Right ventricle myocardium superior (tissue), 1 donor: Measurements from ENCODE around the gene PHTF1. TPM values are rescaled to one million over a fixed set of nuclear protein-coding genes. Genes with fewer than 3 reads are reported as not detected.

Experiments used
- ATAC-seq: fragments of 200-7000 bp; cut with Tn5 transposase; one replicate; pipeline ENCODE4 v1.9.1; 2020; ENCODE audit warnings: mild to moderate bottlenecking; ENCODE audit not compliant: poor library complexity
- DNase-seq: peaks from one replicate; pipeline ENCODE4 v3.0.0-alpha.2; 2020
- intact Hi-C: fragments of 100-400 bp; cut with DNase I; formaldehyde crosslinking; loops from one replicate; pipeline ENCODE4 v1.11.2; 2022
- long read RNA-seq: library from polyadenylated mRNA; unstranded; transcript quantifications from one replicate; pipeline ENCODE4 v2.0.0, GENCODE V29; 2021
- total RNA-seq: library from RNA; stranded (reverse); fragmentation: NEBNext Ultra II Directional; extraction: Animal tissue kit (Norgen Biotek cat#: 25700); gene quantifications from one replicate; pipeline ENCODE4 v1.2.1, GENCODE V29; 2021
- donor health status: DM: no; HTN: yes; CAD: no; lungs with severe emphysema.

The PHTF1 gene
- 6.5 TPM for total RNA-seq
- long read RNA-seq, partial matches to known transcripts: 2 of 18 reads
- long read RNA-seq, other reads (novel, unspliced or antisense): 8 of 18 reads

DNA sequence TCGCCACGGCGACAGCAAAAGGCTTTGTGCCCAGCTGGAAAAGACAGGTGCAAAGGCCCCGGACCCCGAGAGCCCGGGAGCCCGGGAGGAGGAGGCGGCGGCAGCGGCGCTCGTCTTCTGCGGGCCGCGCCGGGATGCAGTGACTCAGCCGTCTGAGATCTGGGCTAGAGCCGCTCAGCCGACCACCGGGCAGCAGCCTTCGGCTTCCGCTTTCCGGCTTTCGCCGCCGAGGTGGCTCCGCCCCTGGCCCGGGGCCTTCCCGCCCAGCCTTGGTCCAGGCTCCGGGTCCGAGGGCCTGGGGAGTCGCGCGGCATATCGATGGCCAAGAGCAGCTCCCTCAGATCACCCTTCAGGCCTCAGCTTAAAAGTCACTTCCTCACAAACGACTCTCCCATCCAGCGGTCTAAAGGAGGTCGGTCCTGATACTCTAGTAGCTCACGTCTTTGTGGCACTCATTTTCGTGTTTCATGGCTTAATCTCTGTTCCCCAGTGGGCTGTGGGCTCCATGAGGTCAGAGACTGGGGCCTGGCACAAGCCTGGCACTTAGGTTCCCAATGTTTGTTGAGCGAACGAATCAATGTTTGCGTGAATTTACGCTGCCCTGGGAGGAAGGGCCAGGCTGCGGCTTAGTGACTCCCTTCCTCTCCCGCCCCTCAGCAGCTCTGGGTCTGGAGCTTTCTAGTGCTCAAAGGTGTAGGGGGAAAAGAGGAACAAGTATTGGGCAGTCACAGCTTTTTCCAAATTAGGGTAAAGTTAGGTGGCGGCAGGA lies at the start of gene PHTF1:
TSS of gene PHTF1 (minus strand) at position 154 of the 769 bp plus-strand sequence. CDS start 783 bp downstream, outside the sequence.
- peak; percentile 95 for ATAC-seq
- peak; percentile 86 for DNase-seq
- intact Hi-C loops: loop anchor here (10.0 kb wide), 1 partner anchor 55 kb away; the partner anchor contains the start of gene RSBN1

DNA sequence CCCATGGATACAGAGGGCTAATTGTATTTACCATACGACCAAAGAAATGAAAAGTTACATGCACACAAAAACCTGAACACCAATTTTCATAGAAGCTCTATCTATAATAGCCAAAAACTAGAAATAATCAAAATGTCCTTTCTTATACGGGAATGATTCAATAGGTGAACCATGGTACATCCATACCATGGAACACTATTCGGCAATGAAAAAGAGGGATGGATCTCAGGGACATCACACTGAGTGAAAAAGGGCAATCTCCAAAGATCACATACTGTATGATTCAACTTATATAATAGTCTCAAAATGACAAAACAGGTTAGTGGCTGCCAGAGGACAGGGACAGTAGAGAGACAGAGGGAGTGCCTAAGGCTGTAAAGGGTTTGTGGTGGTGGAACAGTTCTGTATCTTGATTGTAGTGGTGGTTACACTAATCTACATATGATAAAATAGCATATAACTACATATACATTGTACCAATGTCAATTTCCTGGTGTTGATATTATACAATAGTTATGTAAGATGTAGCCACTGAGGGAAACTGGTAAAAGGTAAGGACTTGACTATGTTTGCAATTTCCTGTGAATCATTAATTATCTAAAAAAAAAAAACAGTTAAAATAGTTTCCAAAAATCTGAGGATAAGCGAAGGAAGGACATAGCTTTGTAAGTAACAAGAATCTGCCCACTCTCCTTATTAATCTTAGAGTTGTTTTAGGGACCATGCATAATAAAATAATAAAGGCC lies 49.3 kb upstream of the PHTF1 start:
- ATAC-seq (no peak), DNase-seq (no peak)
- intact Hi-C loops: no loop called here

DNA sequence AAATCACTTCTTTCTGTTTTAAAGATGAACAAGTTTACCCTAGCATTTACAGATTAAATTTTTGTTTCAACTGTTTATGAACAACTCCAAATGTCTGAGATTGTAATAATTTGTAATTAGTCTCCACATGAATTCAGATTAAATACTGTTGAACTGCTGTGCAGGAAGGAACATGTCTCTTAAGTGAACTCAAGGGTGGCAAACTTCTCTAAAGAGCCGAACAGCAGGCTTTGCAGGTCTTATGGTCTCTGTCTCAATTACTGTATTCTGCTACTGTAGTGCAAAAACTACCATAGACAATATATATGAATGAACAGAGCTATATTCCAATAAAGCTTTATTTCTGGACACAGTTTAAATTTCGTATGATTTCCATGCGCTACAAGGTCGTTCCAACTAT lies 46.4 kb upstream of the PHTF1 start:
- intact Hi-C loops: no loop called here
- ATAC-seq (no peak), DNase-seq (no peak)

DNA sequence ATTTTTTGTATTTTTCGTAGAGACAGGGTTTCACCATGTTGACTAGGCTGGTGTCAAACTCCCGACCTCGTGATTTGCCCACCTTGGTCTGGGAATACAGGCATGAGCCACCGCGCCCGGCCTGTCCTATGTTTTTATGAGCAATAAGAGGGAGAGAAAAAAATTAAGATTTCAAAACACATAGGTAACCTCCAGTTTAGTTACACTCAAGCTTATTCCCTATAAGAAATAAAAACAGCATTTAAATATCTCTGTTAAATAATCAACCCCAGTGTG lies 45.9 kb upstream of the PHTF1 start:
- DNase-seq (no peak), ATAC-seq (no peak)
- intact Hi-C loops: no loop called here

DNA sequence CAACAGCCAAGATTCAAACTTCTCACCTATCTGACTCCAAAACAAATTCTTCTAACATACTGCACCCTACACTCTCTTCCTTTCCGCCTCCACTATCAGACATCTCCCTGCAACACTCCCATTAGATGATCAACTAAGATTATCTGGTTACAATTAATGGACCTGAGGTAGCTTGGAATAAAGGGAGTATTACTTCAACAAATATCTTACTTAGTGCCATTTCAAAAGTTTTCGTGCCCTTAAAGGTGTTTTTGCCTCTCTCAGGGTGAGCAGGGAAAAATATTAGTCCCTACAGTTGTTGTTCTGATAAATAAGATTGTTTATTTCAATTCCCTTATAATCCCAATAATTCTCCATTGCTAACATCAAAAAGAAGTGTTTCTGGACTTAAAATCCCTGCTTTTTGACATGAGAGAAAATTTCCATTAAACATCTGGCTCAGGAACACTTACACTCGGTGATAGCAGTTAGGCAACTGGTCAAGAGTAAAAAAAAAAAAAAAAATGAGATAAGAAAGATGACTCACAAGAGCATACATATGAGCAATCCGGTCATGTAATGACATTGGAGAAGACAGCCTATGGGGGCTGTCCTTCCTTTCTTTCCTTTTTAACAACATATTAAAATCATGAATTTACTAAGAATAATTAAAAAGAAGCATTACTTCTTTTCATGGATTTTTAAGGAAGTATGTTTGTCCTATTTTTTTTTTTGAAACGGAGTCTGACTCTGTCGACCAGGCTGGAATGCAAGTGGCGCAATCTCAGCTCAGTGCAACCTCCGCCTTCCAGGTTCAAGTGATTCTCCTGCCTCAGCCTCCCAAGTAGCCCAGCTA lies 45.4 kb upstream of the PHTF1 start:
- DNase-seq (no peak), ATAC-seq (peak; percentile 83)
- intact Hi-C loops: no loop called here

DNA sequence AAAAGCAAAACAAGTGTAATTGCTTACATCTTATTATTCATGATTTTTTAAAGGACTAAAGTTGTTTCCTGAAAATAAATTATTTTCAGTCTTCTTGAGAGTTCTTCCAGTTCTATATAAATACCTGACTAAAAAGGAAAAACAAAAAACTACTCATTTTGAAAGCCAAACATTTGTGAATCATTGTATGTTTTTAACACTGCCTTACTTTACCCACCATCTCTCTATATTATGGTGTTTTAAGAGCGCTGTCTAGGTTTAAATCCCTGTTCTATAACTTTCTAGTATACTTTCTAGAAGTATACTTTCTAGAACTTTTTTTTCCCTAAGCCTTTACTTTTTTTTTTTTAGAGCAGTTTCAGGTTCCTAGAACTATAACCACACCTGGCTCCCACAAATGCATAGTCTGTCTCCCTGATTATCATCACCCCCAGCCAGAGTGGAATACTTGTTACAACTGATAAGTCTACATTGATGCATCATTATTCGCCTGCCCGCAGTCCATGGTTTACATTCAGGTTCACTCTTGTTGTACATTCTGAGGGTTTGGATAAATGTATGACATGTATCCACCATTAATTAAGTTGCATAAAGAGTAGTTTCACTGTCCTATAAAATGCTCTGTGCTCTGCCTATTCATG lies 43.2 kb upstream of the PHTF1 start:
- ATAC-seq (no peak), DNase-seq (no peak)
- intact Hi-C loops: no loop called here

DNA sequence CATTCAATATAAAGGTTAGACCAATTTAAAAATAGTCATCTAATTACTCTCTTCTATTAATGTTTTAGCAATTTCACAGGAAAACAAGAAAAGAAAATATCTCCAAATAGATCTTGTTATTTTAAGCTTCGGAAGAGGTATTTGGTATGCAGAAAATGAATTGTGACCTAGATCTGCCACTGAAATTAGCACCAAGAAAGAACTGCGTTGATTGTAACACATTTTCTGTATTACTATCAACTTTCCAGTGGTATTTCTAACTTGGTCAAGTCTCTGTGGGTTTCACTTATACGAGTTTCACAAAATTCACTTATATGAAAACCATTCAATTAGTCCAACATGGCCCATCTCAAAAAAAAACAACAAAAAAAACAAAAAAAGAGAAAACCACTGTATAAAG lies 41.2 kb upstream of the PHTF1 start:
- DNase-seq (no peak), ATAC-seq (no peak)
- intact Hi-C loops: no loop called here

DNA sequence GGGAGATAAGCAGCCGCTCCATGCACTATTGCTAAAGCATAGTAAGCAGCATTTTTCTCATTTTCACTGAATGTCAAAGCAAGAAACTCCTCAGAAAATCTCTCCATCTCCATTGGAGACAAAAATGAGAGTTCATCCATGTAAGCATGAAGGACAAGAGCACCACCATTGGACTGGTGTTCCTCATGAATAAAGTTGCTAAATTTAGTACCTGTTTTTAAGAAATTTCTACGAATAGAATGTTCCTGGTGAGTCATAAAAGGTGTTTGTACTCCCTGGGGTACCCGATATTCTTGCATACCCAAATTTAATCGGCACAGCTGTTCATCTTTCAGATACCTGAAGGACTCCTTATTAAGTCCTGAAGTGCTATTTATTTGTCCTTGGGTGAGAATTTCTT lies 38.2 kb upstream of the PHTF1 start:
- DNase-seq (no peak), ATAC-seq (no peak)
- intact Hi-C loops: no loop called here

DNA sequence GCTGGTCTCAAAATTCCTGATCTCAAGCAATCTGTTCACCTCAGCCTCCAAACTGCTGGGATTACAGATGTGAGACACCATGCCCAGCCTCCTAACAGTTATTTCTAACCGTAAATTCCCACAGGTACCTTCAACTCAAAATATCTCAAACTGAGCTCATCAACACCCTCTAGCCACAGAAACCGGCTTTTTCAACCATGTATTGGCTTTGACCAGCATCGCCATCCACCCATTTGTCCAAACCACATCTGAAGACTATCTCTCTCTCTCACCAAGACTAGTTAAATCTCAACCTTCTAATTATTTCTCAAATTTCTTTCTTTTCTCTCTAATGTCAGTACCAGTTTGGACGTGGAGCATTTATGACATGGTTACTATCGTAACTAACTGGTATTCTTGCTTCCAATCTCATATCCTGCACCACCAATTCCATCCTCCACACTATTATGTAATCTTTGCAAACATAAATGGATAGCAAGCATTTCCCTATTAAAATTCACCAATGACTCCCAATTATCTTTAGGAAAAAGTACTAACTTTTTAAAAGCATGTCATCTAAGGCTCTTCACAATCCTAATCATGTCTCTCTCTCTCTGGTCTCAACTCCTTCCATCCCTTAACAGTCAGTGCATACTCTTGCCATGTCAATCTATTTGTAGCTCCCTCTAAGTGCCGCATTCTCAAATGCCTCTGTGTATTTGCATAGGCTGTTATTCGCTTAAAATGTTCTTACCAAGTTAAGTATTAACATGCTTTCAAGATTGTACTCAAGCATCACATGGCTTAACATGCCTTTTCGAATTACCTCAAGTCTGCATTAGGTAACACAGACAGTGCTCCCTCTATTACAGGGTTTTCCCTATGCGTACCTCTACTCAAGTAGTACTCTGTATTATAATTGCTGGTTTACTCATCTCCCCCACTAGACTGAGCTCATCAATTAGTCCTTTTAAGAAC lies 34.9 kb upstream of the PHTF1 start:
- DNase-seq: no peak
- peak; percentile 83 for ATAC-seq
- intact Hi-C loops: no loop called here

DNA sequence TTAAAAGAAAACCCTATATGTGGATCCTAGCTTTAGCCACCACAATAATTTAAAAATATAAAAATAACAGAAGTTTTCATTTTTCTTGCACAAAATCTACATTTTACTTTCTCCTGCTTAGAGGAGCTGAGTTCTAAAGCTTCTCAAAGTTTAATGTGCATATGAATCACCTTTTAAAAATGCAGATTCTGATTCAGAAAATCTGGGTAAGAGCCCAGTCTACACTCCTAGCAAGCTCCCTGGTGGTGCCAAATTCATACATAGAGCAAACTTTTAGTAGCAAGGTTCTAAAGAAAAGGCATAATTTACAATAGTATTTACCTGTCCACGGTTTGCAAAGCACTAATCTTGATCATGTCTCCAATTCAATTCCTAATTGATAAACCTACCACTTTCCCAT lies 33.7 kb upstream of the PHTF1 start:
- intact Hi-C loops: no loop called here
- no peak for ATAC-seq
- DNase-seq: no peak

DNA sequence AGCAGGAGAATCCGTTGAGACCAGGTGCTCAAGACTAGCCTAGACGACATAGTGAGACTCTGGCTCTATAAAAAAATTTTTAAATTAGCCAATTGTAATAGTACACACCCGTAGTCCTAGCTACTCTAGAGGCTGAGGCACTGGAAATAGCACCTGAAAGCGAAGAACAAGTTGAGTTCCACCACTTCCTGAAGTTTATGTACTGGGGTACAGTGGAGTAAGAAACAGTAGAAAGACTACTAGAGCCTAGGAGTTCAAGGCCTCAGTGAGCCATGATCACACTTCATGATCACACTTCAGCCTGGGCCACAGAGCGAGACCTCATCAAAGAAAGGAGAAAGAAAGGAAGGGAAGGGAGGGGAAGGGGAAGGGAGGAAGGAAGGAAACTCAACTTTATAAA lies 33.2 kb upstream of the PHTF1 start:
- DNase-seq: no peak
- intact Hi-C loops: no loop called here
- ATAC-seq: no peak

DNA sequence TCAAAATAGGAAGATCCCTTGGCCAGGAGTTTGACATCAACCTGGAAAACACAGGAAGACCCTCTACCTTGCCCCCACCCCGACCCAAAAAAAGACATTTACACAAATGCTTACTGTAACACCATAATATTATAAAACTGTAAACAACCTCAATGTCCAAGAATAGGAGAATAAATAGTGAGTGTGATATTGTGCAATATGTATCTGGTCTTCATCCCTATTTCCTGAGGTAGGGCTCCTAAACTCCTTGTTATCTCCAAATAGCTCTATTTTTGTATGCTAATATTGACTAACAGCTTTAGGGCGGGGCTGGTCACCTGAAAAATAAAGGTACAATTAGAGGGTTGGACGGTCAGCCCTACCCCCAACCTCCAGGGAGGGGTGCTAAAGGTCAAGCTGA lies 29.5 kb upstream of the PHTF1 start:
- no peak for DNase-seq
- intact Hi-C loops: no loop called here

DNA sequence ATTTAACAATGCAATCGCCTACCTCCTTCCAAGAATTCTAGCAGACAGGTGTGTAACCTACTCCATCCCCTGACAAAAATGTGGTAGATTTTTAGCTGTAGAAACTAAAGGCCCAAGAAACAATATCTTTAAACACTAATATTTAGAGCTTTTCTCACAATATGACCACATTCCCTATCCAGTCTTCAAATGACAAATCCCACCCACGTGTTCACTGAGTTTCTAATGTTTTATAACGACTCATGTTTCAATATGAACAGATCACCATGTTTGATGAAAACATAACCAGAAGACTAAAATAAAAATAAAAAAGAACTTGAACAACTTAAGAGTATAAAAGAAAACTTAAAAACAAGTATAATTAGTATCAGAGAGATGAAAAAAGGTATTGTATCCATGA lies 28.4 kb upstream of the PHTF1 start:
- intact Hi-C loops: no loop called here
- ATAC-seq: no peak
- DNase-seq: no peak

More for the DNA sequence above, 29.5 kb upstream of the PHTF1 start:
- ATAC-seq: no peak

DNA sequence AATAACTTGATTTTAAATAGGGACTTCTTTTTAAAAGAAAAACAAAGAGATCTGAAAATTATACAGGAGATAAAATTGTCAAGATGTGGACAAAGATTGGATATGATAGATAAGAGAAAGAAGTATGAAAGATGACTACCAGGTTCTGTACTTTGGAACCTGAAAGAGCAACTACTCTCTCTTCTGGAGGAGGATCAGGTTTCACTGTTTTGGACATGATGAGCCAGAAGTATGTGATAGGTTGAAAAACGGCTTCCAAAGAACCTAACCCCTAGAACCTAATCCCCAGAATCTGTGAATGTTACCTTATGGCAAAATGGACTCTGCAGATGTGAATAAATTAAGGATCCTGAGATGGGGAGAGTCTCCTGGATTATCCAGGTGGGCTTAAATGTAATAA lies 26.8 kb upstream of the PHTF1 start:
- intact Hi-C loops: no loop called here
- ATAC-seq: no peak
- DNase-seq: no peak

DNA sequence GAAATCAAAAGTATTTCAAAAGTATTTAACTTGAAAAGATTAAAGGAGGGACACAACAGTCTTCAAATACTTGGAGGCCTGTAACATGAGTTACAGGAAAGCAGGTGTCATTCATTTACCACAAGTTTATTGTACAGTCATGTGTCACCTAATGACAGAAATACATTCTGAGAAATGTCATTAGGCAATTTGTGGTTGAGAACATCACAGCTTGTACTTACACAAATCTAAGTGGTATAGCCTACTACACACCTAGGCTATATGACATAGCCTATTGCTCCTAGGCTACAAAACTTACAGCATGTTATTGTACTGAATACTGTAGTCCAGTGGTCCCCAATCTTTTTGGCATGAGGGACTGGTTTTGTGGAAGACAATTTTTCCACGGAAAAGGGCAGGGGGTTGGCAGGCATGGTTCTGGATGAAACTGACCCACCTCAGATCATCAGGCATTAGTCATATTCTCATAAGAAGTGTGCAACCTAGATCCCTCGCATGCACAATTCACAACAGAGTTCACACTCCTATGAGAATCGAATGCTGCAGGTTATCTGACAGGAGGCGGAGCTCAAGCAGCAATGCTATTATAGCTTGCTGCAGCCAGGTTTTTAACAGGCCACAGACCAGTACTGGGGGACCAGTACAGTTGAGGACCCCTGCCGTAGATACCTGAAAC lies 25.0 kb upstream of the PHTF1 start:
- intact Hi-C loops: no loop called here
- no peak for DNase-seq
- peak; percentile 29 for ATAC-seq

DNA sequence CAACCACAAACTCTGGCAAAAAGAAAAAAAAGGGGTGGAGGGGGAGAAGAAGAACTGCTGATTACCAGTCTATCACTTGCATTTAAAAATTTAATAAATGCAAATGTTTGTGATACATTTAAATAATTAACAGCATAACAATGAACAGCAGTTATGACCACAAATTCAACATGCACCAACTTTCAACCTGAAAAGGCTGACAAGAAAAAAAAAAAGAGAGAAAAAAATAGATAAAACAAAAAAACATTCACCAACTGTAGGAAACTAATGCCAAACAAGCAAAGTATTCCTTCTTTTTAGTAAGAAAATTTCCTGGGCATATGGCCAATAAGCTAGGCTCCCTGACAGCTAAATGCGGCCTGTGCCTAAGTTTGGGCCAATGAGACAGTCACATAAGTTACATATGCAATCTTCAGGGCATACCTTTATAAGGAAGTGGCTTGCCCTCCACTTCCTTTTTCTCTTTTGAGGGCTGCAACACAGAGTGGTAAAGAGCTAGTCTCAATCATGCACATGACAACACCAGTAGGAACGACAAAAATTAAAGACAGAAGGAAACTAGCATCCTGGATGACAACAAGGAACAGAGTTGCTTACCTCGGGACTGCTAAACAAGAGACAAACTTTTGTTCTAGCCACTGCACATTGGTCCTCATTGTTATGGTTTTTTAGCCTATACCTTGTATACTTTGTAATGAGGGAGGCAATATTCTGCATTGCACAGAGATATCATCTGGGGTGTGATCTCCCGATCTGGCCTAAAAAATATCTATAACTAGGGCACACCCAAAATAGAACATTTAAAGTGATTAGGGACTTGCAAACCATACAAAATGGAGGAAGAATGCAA lies 24.2 kb upstream of the PHTF1 start:
- intact Hi-C loops: no loop called here
- ATAC-seq (peak; percentile 75), DNase-seq (no peak)

DNA sequence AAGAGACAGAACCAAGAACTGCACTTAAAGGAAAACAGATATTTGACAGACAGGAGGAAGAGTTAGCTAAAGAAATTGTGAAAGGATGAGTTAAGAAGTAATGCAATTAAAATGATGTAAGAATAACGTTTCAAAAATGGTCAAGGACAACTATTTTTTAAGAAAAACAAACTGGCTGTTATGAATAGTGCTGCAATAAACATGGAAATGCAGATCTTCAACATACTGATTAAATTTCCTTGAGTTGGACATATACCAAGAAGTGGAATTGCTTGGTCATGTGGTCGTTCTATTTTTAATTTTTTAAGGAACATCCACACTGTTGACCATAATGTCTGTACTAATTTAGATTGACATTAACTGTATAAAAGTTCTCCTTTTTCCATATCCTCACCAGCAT lies 23.1 kb upstream of the PHTF1 start:
- DNase-seq (no peak), ATAC-seq (peak; percentile 42)
- intact Hi-C loops: no loop called here
